Gastrocnemius medialis (tissue), 4 donors: ENCODE data around the gene SLC29A3. TPM values are rescaled to one million over a fixed set of nuclear protein-coding genes. Genes with fewer than 3 reads are reported as not detected.

Experiments used
- ATAC-seq, 2 donors: fragments of 150-250 bp; one replicate each; pipeline ENCODE4 v1.9.1; 2016
- DNase-seq, 2 donors: peaks; one replicate each; pipeline ENCODE4 v3.0.0-alpha.2; 2019
- H3K27ac ChIP-seq, 4 donors: fragments of 200-600 bp; sonication (generic); 1 replicate in 1 of 4; 2 replicates in 3 of 4; pipeline ENCODE4 v1.5.1; 2016 to 2018; ENCODE audit warnings: mild to moderate bottlenecking in 2 of 4, moderate library complexity in 1 of 4
- H3K27me3 ChIP-seq, 3 donors: fragments of 200-600 bp; sonication (generic) in 2 of 3; 1 replicate in 1 of 3; 2 replicates in 2 of 3; pipeline versions ENCODE4 v1.5.1 to v1.6.0; 2016 to 2019; ENCODE audit warnings: mild to moderate bottlenecking in 1 of 3, moderate library complexity in 1 of 3
- H3K36me3 ChIP-seq, 2 donors: fragments of 200-600 bp; sonication (generic) in 1 of 2; one replicate each; pipeline ENCODE4 v1.5.1; 2017 to 2018
- H3K4me1 ChIP-seq, 2 donors: fragments of 200-600 bp; sonication (generic) in 1 of 2; one replicate each; pipeline ENCODE4 v1.5.1; 2016 to 2017; ENCODE audit warnings: mild to moderate bottlenecking in 2 of 2
- H3K4me3 ChIP-seq, 4 donors: fragments of 200-600 bp; sonication (generic) in 3 of 4; 1 replicate in 1 of 4; 2 replicates in 3 of 4; pipeline ENCODE4 v1.5.1; 2016 to 2019; ENCODE audit warnings: mild to moderate bottlenecking in 2 of 4
- H3K9me3 ChIP-seq, 3 donors: fragments of 200-600 bp; sonication (generic) in 2 of 3; 1 replicate in 1 of 3; 2 replicates in 2 of 3; pipeline ENCODE4 v1.5.1; 2016 to 2019
- CTCF ChIP-seq, 5 experiments: fragments of 450-650 bp in 3 of 5; fragments of 200-600 bp in 2 of 5; sonication (generic) in 2 of 5; IDR thresholded peaks in 4 of 5; conservative IDR thresholded peaks in 1 of 5; 1 replicate in 4 of 5; 2 replicates in 1 of 5; pipeline ENCODE4 v1.5.1; 2016 to 2019; ENCODE audit warnings: antibody characterized with exemption in 5 of 5, mild to moderate bottlenecking in 3 of 5, moderate library complexity in 3 of 5
- POLR2A ChIP-seq, 2 donors: fragments of 450-650 bp; IDR thresholded peaks; one replicate each; pipeline ENCODE4 v1.6.1; 2017; ENCODE audit warnings: antibody characterized with exemption in 2 of 2, mild to moderate bottlenecking in 2 of 2, moderate library complexity in 2 of 2
- in situ Hi-C, 4 donors: fragments of 200-750 bp; cut with MboI; loops; one replicate each; pipeline versions ENCODE4 v1.15.0 to v1.8.0; 2017; ENCODE audit warnings: low sequenced_read_pairs in 4 of 4
- intact Hi-C: fragments of 100-400 bp; cut with DNase I; formaldehyde crosslinking; loops from one replicate; pipeline ENCODE4 v1.15.1; 2023; ENCODE audit warnings: low total_unique reads
- total RNA-seq, 4 donors: library from RNA; depleted of rRNA; stranded (reverse); fragments of >200 nt; gene quantifications; one replicate each; pipeline versions ENCODE4 v1.1.0 to v1.2.3, GENCODE V29; 2016

The SLC29A3 gene
- total RNA-seq, 4 donors from 2014 or later, result 0.36 to 2.8 (median 2.0) TPM

GRCh38 chr10:71321386-71321785, 2.3 kb downstream of the SLC29A3 start:
- ATAC-seq, result no peak
- H3K9me3 ChIP-seq, result no peaks in the 10 kb centered on the region
- intact Hi-C loops (no loop called here), in situ Hi-C loops (loop anchor here in 2 of 4 donors (25.0 kb wide), 2 partner anchors 241 to 491 kb away; no protein-coding TSS in a partner anchor)
- TF ChIP-seq CTCF (IDR thresholded peaks at IDR 0.05 in 4 of 5, conservative IDR thresholded peaks at IDR 0.05 in 1 of 5) (no peak), POLR2A (IDR thresholded peaks at IDR 0.05) (no peak)
- no peak for DNase-seq
- H3K36me3 ChIP-seq, result peaks cover 0 to 5% of the 10 kb centered on the region in 2 donors
- H3K4me3 ChIP-seq, result no peak overlapping the region
- no peaks in the 10 kb centered on the region for H3K27me3 ChIP-seq
- H3K4me1 ChIP-seq, result peaks cover 4 to 18% of the 10 kb centered on the region in 2 donors
- H3K27ac ChIP-seq, result no peak overlapping the region

- intact Hi-C loops, result no loop called here
- in situ Hi-C loops, result loop anchor here in 2 of 4 donors (25.0 kb wide), 2 partner anchors 239 to 489 kb away; no protein-coding TSS in a partner anchor
- Histone ChIP-seq H3K4me1 (peaks cover 4 to 20% of the 10 kb centered on the region in 2 donors), H3K27me3 (no peaks in the 10 kb centered on the region), H3K27ac (no peak overlapping the region), H3K36me3 (peaks cover 0 to 5% of the 10 kb centered on the region in 2 donors), H3K4me3 (no peak overlapping the region), H3K9me3 (no peaks in the 10 kb centered on the region)
- no peak for TF ChIP-seq POLR2A (IDR thresholded peaks at IDR 0.05)
- no peak for TF ChIP-seq CTCF (IDR thresholded peaks at IDR 0.05 in 4 of 5, conservative IDR thresholded peaks at IDR 0.05 in 1 of 5)
- DNase-seq (no peak), ATAC-seq (no peak)
These were observed 4.3 kb downstream of the SLC29A3 start for GRCh38 chr10:71323407-71323806.

GRCh38 chr10:71324743-71325142, 5.7 kb downstream of the SLC29A3 start:
- no peak for TF ChIP-seq CTCF (IDR thresholded peaks at IDR 0.05 in 4 of 5, conservative IDR thresholded peaks at IDR 0.05 in 1 of 5)
- TF ChIP-seq POLR2A (IDR thresholded peaks at IDR 0.05), result no peak
- no peaks in the 10 kb centered on the region for H3K9me3 ChIP-seq

GRCh38 chr10:71325267-71325666, 6.2 kb downstream of the SLC29A3 start:
- Histone ChIP-seq H3K36me3 (peaks cover 0 to 5% of the 10 kb centered on the region in 2 donors), H3K27ac (no peak overlapping the region), H3K4me1 (peaks cover 4 to 11% of the 10 kb centered on the region in 2 donors), H3K4me3 (no peak overlapping the region), H3K27me3 (no peaks in the 10 kb centered on the region), H3K9me3 (no peaks in the 10 kb centered on the region)
- intact Hi-C loops (no loop called here), in situ Hi-C loops (no loop called here)
- TF ChIP-seq CTCF (IDR thresholded peaks at IDR 0.05 in 4 of 5, conservative IDR thresholded peaks at IDR 0.05 in 1 of 5), result no peak
- no peak for TF ChIP-seq POLR2A (IDR thresholded peaks at IDR 0.05)
- no peak for ATAC-seq
- DNase-seq, result no peak

More at GRCh38 chr10:71324743-71325142, 5.7 kb downstream of the SLC29A3 start:
- no peaks in the 10 kb centered on the region for H3K27me3 ChIP-seq
- no peak for ATAC-seq
- H3K36me3 ChIP-seq, result peaks cover 0 to 5% of the 10 kb centered on the region in 2 donors
- in situ Hi-C loops (loop anchor here in 2 of 4 donors (25.0 kb wide), 2 partner anchors 238 to 488 kb away; no protein-coding TSS in a partner anchor), intact Hi-C loops (no loop called here)
- no peak overlapping the region for H3K4me3 ChIP-seq
- no peak overlapping the region for H3K27ac ChIP-seq
- no peak for DNase-seq
- peaks cover 4 to 13% of the 10 kb centered on the region in 2 donors for H3K4me1 ChIP-seq

- Histone ChIP-seq H3K4me1 (peaks cover 4 to 11% of the 10 kb centered on the region in 2 donors), H3K36me3 (peaks cover 0 to 5% of the 10 kb centered on the region in 2 donors), H3K27ac (no peak overlapping the region), H3K4me3 (no peak overlapping the region), H3K9me3 (no peaks in the 10 kb centered on the region), H3K27me3 (no peaks in the 10 kb centered on the region)
- DNase-seq, result peak; percentile 25 to 46
- intact Hi-C loops, result no loop called here
- TF ChIP-seq POLR2A (IDR thresholded peaks at IDR 0.05) (no peak), CTCF (IDR thresholded peaks at IDR 0.05 in 4 of 5, conservative IDR thresholded peaks at IDR 0.05 in 1 of 5) (no peak)
- ATAC-seq, result peak; percentile 46 to 67
- in situ Hi-C loops, result no loop called here
These were observed 7.4 kb downstream of the SLC29A3 start for GRCh38 chr10:71326464-71326881.
